ENCODE results near the gene RTN4RL1.
"Not testable (repeated sequence)": the region's sequence is repeated elsewhere in the genome, so short reads cannot be mapped to it uniquely, and the experiment has no call there.

RTN4RL1 gene

DNA sequence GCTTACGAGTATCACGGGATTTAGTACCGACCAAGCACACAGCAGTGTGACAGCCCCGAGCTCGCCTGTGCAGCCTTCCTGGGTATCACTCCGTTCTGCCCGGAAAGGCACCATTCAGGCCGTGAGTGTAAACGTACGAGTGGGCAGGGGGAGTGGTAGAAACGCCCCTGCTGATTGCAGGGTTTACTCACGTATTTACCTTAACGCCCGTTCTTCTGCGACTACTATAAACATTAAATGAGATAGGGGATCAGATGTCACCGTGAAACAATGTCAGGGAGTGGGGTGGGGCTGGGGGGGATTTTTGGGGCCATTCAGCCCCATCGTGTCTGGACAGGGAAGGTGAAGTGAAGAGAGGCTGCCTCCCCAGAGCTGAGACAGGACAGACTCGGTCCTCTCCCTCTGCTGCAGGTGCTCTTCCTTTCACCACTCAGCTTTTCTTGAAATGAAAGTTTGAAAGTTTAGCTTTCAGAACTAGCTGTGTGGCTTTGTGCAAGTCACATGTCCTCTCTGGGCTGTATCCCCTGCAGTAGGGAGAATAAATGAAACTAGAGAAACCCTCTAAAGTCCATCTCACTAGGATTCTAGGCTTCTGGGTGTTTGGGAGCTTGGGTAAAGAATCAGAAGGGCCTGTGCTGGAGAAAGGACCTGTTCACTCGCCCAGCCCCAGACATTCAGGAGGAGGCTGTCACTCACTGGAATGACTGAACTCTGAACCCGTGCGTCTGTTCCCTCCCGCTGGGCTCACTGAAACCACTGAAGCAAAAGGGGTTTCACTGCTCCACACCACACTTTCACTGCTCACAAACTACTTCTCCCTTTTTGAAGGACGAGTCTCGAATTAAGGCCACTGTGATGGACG lies 128.7 kb downstream of the RTN4RL1 start:
- DNase-seq (ENCODE audit: low read depth in 3 of 3), result no peak

DNA sequence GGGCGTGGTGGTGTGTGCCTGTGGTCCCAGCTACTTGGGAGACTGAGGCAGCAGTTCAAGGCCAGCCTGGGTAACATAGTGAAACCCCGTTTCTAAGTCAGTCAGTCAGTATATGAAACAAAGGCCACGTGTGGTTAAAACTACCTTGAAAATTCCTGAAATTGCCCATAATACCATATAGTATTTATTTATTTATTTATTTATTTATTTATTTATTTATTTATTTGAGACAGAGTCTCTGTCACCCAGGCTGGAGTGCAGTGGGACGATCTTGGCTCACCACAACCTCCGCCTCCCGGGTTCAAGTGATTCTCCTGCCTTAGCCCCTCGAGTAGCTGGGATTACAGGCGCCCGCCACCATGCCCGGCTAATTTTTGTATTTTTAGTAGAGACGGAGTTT lies 129.7 kb downstream of the RTN4RL1 start:
- DNase-seq (ENCODE audit: low read depth in 3 of 3), result not testable (repeated sequence)

- no peak for DNase-seq (ENCODE audit: low read depth in 3 of 3)
Observed at GRCh38 chr17:1894753-1895339, 130.3 kb downstream of the RTN4RL1 start.

- no peak for DNase-seq (ENCODE audit: low read depth in 3 of 3)
Observed at GRCh38 chr17:1890758-1891450, 134.2 kb downstream of the RTN4RL1 start.

- no peak for DNase-seq (ENCODE audit: low read depth in 3 of 3)
Observed at GRCh38 chr17:1888741-1889140, 136.4 kb downstream of the RTN4RL1 start.

All from stimulated activated CD4-positive, alpha-beta T cell treated with anti-CD3 and anti-CD28 coated beads, TNF-alpha, amount 100 ng/mL, for 4 hours (primary cell).